Ovary (tissue), 9 donors: ENCODE data around the gene FBXL7. TPM values are rescaled to one million over a fixed set of nuclear protein-coding genes. Genes with fewer than 3 reads are reported as not detected.

Experiments
- DNase-seq, 5 donors: peaks; one replicate each; pipeline ENCODE4 v3.0.0-alpha.2; 2019 to 2020
- H3K27ac ChIP-seq, 2 donors: fragments of 200-600 bp; one replicate each; pipeline versions ENCODE4 v1.5.1 to v1.8.0; 2019 to 2022
- H3K27me3 ChIP-seq: fragments of 200-600 bp; one replicate; pipeline ENCODE4 v1.8.0; 2022
- H3K36me3 ChIP-seq: fragments of 200-600 bp; sonication (generic); one replicate; pipeline ENCODE4 v1.5.1; 2019
- H3K4me1 ChIP-seq: one replicate; pipeline ENCODE4 v1.8.1; 2013; ENCODE audit warnings: mild to moderate bottlenecking, moderate library complexity; ENCODE audit not compliant: insufficient read depth
- H3K4me3 ChIP-seq: fragments of 200-600 bp; sonication (generic); one replicate; pipeline ENCODE4 v1.5.1; 2017
- H3K9me3 ChIP-seq, 2 donors: fragments of 200-600 bp in 1 of 2; sonication (generic) in 1 of 2; one replicate each; pipeline versions ENCODE4 v1.5.1 to v1.8.1; 2013 to 2019; ENCODE audit warnings: mild to moderate bottlenecking in 1 of 2, moderate library complexity in 1 of 2
- CTCF ChIP-seq, 3 donors: fragments of 450-650 bp in 2 of 3; fragments of 200-600 bp in 1 of 3; IDR thresholded peaks; one replicate each; pipeline versions ENCODE4 v1.5.1 to v1.8.0; 2016 to 2022; ENCODE audit warnings: antibody characterized with exemption in 3 of 3, mild to moderate bottlenecking in 1 of 3
- EP300 ChIP-seq: sonication (generic); formaldehyde crosslinking; IDR thresholded peaks from one replicate; pipeline ENCODE4 v1.6.1; 2017; ENCODE audit warnings: antibody characterized with exemption
- POLR2A ChIP-seq: fragments of 450-650 bp; IDR thresholded peaks from one replicate; pipeline ENCODE4 v1.6.1; 2017; ENCODE audit warnings: antibody characterized with exemption, mild to moderate bottlenecking, moderate library complexity
- WGBS, 3 donors: extraction: QIAGEN DNeasy Blood & Tissue Kit in 1 of 3; methylation state at CpG; one replicate each; pipeline versions ENCODE4 v1.1.5 to v1.1.7; 2013 to 2017; 5-methylcytosine and 5-hydroxymethylcytosine counted together
- intact Hi-C, 4 donors: fragments of 100-400 bp; cut with DNase I; formaldehyde crosslinking; loops; one replicate each; pipeline versions ENCODE4 v1.11.0 to v1.15.1; 2022 to 2023
- polyA plus RNA-seq, 2 donors: library from polyadenylated mRNA; stranded (reverse); fragments of 200-250 nt in 1 of 2; fragments of 350-450 nt in 1 of 2; fragmentation: Illumina TruSeq in 1 of 2; extraction: RNeasy Lipid Tissue Mini Kit (QIAGEN cat#74804) in 1 of 2; gene quantifications; one replicate each; pipeline ENCODE4 v1.2.3, GENCODE V29; 2013 to 2014
- total RNA-seq, 7 donors: library from RNA; depleted of rRNA in 2 of 7; stranded (reverse); fragments of >200 nt in 2 of 7; fragmentation: NEBNext Ultra II Directional in 3 of 7; extraction: Animal tissue kit (Norgen Biotek cat#: 25700) in 3 of 7; gene quantifications; one replicate each; pipeline versions ENCODE4 v1.1.0 to v1.2.4, GENCODE V29; 2016 to 2023
- donor health status: DM: no; HTN: no; CAD: no; lungs with moderate emphysema.
- donor health status: DM: no; HTN: no; CAD: no.
- donor health status: Bipolar disorder and iron deficiency.
- donor health status: DM: yes; HTN: yes; CAD: no.
- donor health status: DM: no; HTN: no; CAD: no.
- donor health status: DM: yes; HTN: yes; CAD: no.

The FBXL7 gene
- total and polyA plus RNA-seq, 9 donors, result 21.1 to 40.9 (median 29.2) TPM

GRCh38 chr5:15638296-15638695 is 138.3 kb downstream of the FBXL7 start:
- no peaks in the 10 kb centered on the region for H3K36me3 ChIP-seq
- no peak for DNase-seq
- H3K27ac ChIP-seq, result no peak overlapping the region
- no peaks in the 10 kb centered on the region for H3K9me3 ChIP-seq
- 95 to 99% (median 98%) methylated on average over 6 of the region's 6 CpGs for WGBS, 3 donors
- H3K4me1 ChIP-seq, result peaks cover 9% of the 10 kb centered on the region
- H3K4me3 ChIP-seq, result no peak overlapping the region
- H3K27me3 ChIP-seq, result no peaks in the 10 kb centered on the region
- intact Hi-C loops, result no loop called here
- TF ChIP-seq EP300 (no peak), CTCF (IDR thresholded peaks at IDR 0.05) (no peak), POLR2A (no peak)

- no peaks in the 10 kb centered on the region for H3K9me3 ChIP-seq
- no peaks in the 10 kb centered on the region for H3K27me3 ChIP-seq
- DNase-seq, result no peak
- no peak for TF ChIP-seq POLR2A
- TF ChIP-seq CTCF (IDR thresholded peaks at IDR 0.05), result no peak
- TF ChIP-seq EP300, result no peak
- H3K27ac ChIP-seq, result no peak overlapping the region
- no peak overlapping the region for H3K4me3 ChIP-seq
- WGBS, 3 donors, result 64 to 72% (median 67%) methylated on average over 2 of the region's 2 CpGs
- peaks cover 9% of the 10 kb centered on the region for H3K4me1 ChIP-seq
- no peaks in the 10 kb centered on the region for H3K36me3 ChIP-seq
- intact Hi-C loops, result no loop called here
Measured at GRCh38 chr5:15639288-15639687, 139.3 kb downstream of the FBXL7 start.

- WGBS, 3 donors, result 93 to 95% (median 94%) methylated on average over 5 of the region's 5 CpGs
Measured at GRCh38 chr5:15640116-15640515, 140.1 kb downstream of the FBXL7 start.

GRCh38 chr5:15643731-15644130 is 143.8 kb downstream of the FBXL7 start:
- intact Hi-C loops, result no loop called here
- Histone ChIP-seq H3K4me1 (peaks cover 5% of the 10 kb centered on the region), H3K27me3 (no peaks in the 10 kb centered on the region), H3K4me3 (no peak overlapping the region), H3K36me3 (no peaks in the 10 kb centered on the region), H3K9me3 (no peaks in the 10 kb centered on the region), H3K27ac (no peak overlapping the region)
- TF ChIP-seq CTCF (IDR thresholded peaks at IDR 0.05) (no peak), EP300 (no peak), POLR2A (no peak)
- WGBS, 3 donors, result 57 to 64% (median 60%) methylated on average over 3 of the region's 3 CpGs
- no peak for DNase-seq

More at GRCh38 chr5:15640116-15640515, 140.1 kb downstream of the FBXL7 start:
- H3K27me3 ChIP-seq, result no peaks in the 10 kb centered on the region
- intact Hi-C loops, result no loop called here
- H3K36me3 ChIP-seq, result no peaks in the 10 kb centered on the region
- peaks cover 7% of the 10 kb centered on the region for H3K4me1 ChIP-seq
- no peak for TF ChIP-seq CTCF (IDR thresholded peaks at IDR 0.05)
- TF ChIP-seq EP300, result no peak
- no peak for TF ChIP-seq POLR2A
- H3K27ac ChIP-seq, result no peak overlapping the region
- H3K9me3 ChIP-seq, result no peaks in the 10 kb centered on the region
- H3K4me3 ChIP-seq, result no peak overlapping the region
- no peak for DNase-seq
